Measurements from ENCODE around the gene SPRR1A.

SPRR1A gene

GRCh38 chr1:152983743-152984142 lies at the start of gene SPRR1A:
SPRR1A (plus strand) TSS chr1:152984081; CDS start chr1:152985231, 1,150 bp downstream.
- DNase-seq (ENCODE audit: low read depth, low spot score) = no peak
- no peak within 1 kb of the TSS for H3K4me3 ChIP-seq (ENCODE audit: low read depth, low read length)
- no peak for TF ChIP-seq CTCF (IDR thresholded peaks at IDR 0.05; ENCODE audit: insufficient read depth, low read length, missing control alignments)
- CTCF ChIA-PET = no interaction called here
- POLR2A ChIA-PET = no interaction called here

GRCh38 chr1:152940614-152941013 lies 43.3 kb upstream of the SPRR1A start:
- DNase-seq (ENCODE audit: low read depth, low spot score) = no peak
- ChIA-PET POLR2A (no interaction called here), CTCF (interaction anchor here (1.0 kb wide), 1 partner anchor 71 kb away, joined by 4 read pairs; no protein-coding TSS in a partner anchor)
- H3K4me3 ChIP-seq (ENCODE audit: low read depth, low read length) = no peak overlapping the region
- TF ChIP-seq CTCF (IDR thresholded peaks at IDR 0.05; ENCODE audit: insufficient read depth, low read length, missing control alignments) = no peak

- H3K4me3 ChIP-seq (ENCODE audit: low read depth, low read length) = no peak overlapping the region
- POLR2A ChIA-PET = no interaction called here
- no peak for DNase-seq (ENCODE audit: low read depth, low spot score)
- TF ChIP-seq CTCF (IDR thresholded peaks at IDR 0.05; ENCODE audit: insufficient read depth, low read length, missing control alignments) = no peak
- CTCF ChIA-PET = interaction anchor here (1.0 kb wide), 1 partner anchor 72 kb away, joined by 4 read pairs; no protein-coding TSS in a partner anchor
Observed at GRCh38 chr1:152941037-152941711, 42.7 kb upstream of the SPRR1A start.

GRCh38 chr1:152942161-152942560 lies 41.7 kb upstream of the SPRR1A start:
- CTCF ChIA-PET = no interaction called here
- no peak overlapping the region for H3K4me3 ChIP-seq (ENCODE audit: low read depth, low read length)
- no peak for DNase-seq (ENCODE audit: low read depth, low spot score)
- no peak for TF ChIP-seq CTCF (IDR thresholded peaks at IDR 0.05; ENCODE audit: insufficient read depth, low read length, missing control alignments)
- POLR2A ChIA-PET = no interaction called here

GRCh38 chr1:152946248-152946647 lies 37.6 kb upstream of the SPRR1A start:
- no peak overlapping the region for H3K4me3 ChIP-seq (ENCODE audit: low read depth, low read length)
- CTCF ChIA-PET = interaction anchor here (1.1 kb wide), 1 partner anchor 75 kb away, joined by 4 read pairs; no protein-coding TSS in a partner anchor
- no peak for DNase-seq (ENCODE audit: low read depth, low spot score)
- TF ChIP-seq CTCF (IDR thresholded peaks at IDR 0.05; ENCODE audit: insufficient read depth, low read length, missing control alignments) = no peak
- POLR2A ChIA-PET = no interaction called here

GRCh38 chr1:152946651-152947256 lies 37.1 kb upstream of the SPRR1A start, which contains the start of gene SPRR5:
SPRR5 (plus strand) TSS chr1:152947206; CDS start chr1:152948555, 1,349 bp downstream.
- no peak for DNase-seq (ENCODE audit: low read depth, low spot score)
- ChIA-PET POLR2A (no interaction called here), CTCF (no interaction called here)
- no peak within 1 kb of the TSS for H3K4me3 ChIP-seq (ENCODE audit: low read depth, low read length)
- TF ChIP-seq CTCF (IDR thresholded peaks at IDR 0.05; ENCODE audit: insufficient read depth, low read length, missing control alignments) = no peak

Measured in AG04449 (cell line).